Activated CD4-positive, CD25-positive, alpha-beta regulatory T cell treated with anti-CD3 and anti-CD28 coated beads, Interleukin-2, amount 50 U/mL, for 24 hours (primary cell): Measurements from ENCODE around the gene DEFB118.
"Not testable (repeated sequence)": the region's sequence is repeated elsewhere in the genome, so short reads cannot be mapped to it uniquely, and the experiment has no call there.

ENCODE experiments used
- ATAC-seq, 2 donors: fragments of 150-1000 bp; cut with Tn5 transposase; one replicate each; pipeline ENCODE4 v1.10.0; 2021; ENCODE audit warnings: mild to moderate bottlenecking in 1 of 2, moderate library complexity in 1 of 2

DEFB118 gene

GRCh38 chr20:31368301-31368700, at the start of gene DEFB118:
Gene DEFB118 (plus strand): TSS chr20:31368601. CDS start chr20:31368651, 50 bp downstream.
- no peak for ATAC-seq

GRCh38 chr20:31322504-31322903, 45.9 kb upstream of the DEFB118 start:
- no peak for ATAC-seq

GRCh38 chr20:31330893-31331292, 37.5 kb upstream of the DEFB118 start:
- no peak for ATAC-seq

- ATAC-seq = no peak
These were observed 26.9 kb upstream of the DEFB118 start for GRCh38 chr20:31341470-31341869.

- no peak for ATAC-seq
These were observed 12.4 kb upstream of the DEFB118 start for GRCh38 chr20:31355981-31356380.

- no peak for ATAC-seq
These were observed 5.1 kb upstream of the DEFB118 start for GRCh38 chr20:31363295-31363694.

GRCh38 chr20:31364272-31364671, 4.1 kb upstream of the DEFB118 start:
- not testable (repeated sequence) for ATAC-seq

GRCh38 chr20:31374346-31374745, 5.9 kb downstream of the DEFB118 start:
- ATAC-seq = no peak

- ATAC-seq = no peak
These were observed 22.1 kb downstream of the DEFB118 start, which contains the start of gene DEFB119 for GRCh38 chr20:31390490-31390889. Gene DEFB119 (minus strand): TSS chr20:31390590. CDS start chr20:31390483, 107 bp downstream.

- ATAC-seq = no peak
These were observed 24.4 kb downstream of the DEFB118 start for GRCh38 chr20:31392836-31393235.

- no peak for ATAC-seq
These were observed 26.5 kb downstream of the DEFB118 start for GRCh38 chr20:31394900-31395299.

GRCh38 chr20:31403886-31404285, 35.5 kb downstream of the DEFB118 start:
- no peak for ATAC-seq

GRCh38 chr20:31406115-31406514, 37.7 kb downstream of the DEFB118 start, which contains the start of gene DEFB121:
Gene DEFB121 (minus strand): TSS chr20:31406215. CDS start chr20:31406152, 63 bp downstream.
- ATAC-seq = no peak

- ATAC-seq = no peak
These were observed 41.6 kb downstream of the DEFB118 start for GRCh38 chr20:31410011-31410410.

GRCh38 chr20:31414381-31414780, 46.0 kb downstream of the DEFB118 start:
- ATAC-seq = no peak

GRCh38 chr20:31415653-31416052, 47.3 kb downstream of the DEFB118 start:
- no peak for ATAC-seq

GRCh38 chr20:31418307-31418706, 49.9 kb downstream of the DEFB118 start:
- ATAC-seq = no peak
